Central memory CD8-positive, alpha-beta T cell (primary cell): ENCODE data around the gene KCNIP4.

Experiments used
- ATAC-seq: fragments of 150-1000 bp; cut with Tn5 transposase; replicated peaks from 2 replicates; pipeline ENCODE4 v1.10.0; 2022; ENCODE audit warnings: mild to moderate bottlenecking, moderate FRiP score, moderate number of reproducible peaks; ENCODE audit not compliant: poor library complexity, severe bottlenecking; ENCODE audit errors: extremely low read depth
- DNase-seq, 2 donors: peaks; one replicate each; pipeline ENCODE4 v3.0.0; 2021; ENCODE audit warnings: low spot score in 2 of 2
- H3K27ac Mint-ChIP-seq: one replicate; pipeline ENCODE4 v1.8.0; 2022; ENCODE audit warnings: low read depth, mild to moderate bottlenecking, moderate library complexity, mixed read lengths
- H3K27me3 Mint-ChIP-seq: one replicate; pipeline ENCODE4 v1.8.0; 2022; ENCODE audit warnings: mixed read lengths
- H3K36me3 Mint-ChIP-seq: one replicate; pipeline ENCODE4 v1.8.0; 2022; ENCODE audit warnings: mild to moderate bottlenecking, moderate library complexity, mixed read lengths; ENCODE audit not compliant: insufficient read depth
- H3K4me1 Mint-ChIP-seq: one replicate; pipeline ENCODE4 v1.8.0; 2022; ENCODE audit warnings: mixed read lengths
- H3K4me3 Mint-ChIP-seq: one replicate; pipeline ENCODE4 v1.8.0; 2022; ENCODE audit warnings: mild to moderate bottlenecking, moderate library complexity, mixed read lengths
- H3K9me3 Mint-ChIP-seq: one replicate; pipeline ENCODE4 v1.8.0; 2022; ENCODE audit warnings: mixed read lengths

KCNIP4 gene

DNA sequence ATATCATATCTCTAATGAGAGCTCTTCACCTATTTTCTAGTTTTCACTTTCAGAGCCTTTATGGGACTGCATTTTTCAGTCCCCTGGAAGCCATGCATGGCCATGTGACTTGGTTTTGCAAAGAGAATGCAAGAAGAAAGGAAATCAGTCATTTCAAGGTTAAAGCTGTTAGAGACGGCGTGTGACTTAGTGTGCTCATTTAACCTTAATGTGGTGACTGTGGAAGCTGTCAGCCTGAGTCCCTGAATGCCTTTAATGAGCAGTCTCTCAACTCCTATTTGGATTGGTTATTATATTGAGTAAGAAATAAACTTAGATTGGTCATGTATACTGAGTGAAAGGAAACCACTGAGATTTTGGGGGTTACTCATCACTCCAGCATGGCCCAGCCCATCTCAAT, 212.7 kb downstream of the KCNIP4 start:
- no peak for DNase-seq
- Mint-ChIP-seq H3K36me3 (no peaks in the 10 kb centered on the region), H3K27ac (no peak overlapping the region), H3K27me3 (no peaks in the 10 kb centered on the region), H3K9me3 (peaks cover 6% of the 10 kb centered on the region), H3K4me3 (no peak overlapping the region), H3K4me1 (no peaks in the 10 kb centered on the region)
- no peak for ATAC-seq

DNA sequence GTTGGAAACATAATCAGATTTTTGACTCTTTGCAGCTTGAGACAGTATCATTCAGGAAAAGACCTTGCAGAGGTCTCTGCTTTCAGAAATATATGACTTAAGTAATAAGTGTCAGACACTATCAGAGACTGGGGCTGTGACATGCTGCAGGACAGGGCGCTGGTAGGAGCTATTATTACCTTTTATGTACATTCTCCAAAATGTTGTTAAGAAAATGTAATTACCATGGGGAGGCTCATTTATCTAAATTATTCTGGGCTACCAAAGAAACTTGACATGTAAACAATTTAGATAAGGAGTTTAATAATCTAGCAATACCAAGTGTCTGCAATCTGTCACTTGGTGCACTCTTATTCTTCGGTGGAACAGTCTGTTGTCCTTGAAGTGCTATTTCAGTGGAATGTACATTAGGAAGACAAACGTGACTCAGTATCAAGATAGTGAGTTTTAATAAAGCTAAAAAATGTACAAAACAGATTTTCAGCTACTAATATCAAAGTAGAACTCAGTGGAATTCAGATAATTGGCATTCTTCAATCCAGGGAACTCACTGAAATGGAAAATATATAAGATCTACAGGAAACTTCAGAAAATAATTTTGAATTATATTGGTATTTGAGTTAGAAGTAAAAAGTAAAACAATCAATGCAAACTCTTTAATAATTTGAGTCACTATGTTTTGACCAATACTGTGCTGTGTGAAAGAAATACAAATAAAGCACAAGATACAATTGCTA, 214.5 kb downstream of the KCNIP4 start:
- Mint-ChIP-seq H3K9me3 (peaks cover 6% of the 10 kb centered on the region), H3K4me3 (no peak overlapping the region), H3K36me3 (no peaks in the 10 kb centered on the region), H3K27me3 (no peaks in the 10 kb centered on the region), H3K4me1 (no peaks in the 10 kb centered on the region), H3K27ac (no peak overlapping the region)
- ATAC-seq: no peak
- DNase-seq: no peak

DNA sequence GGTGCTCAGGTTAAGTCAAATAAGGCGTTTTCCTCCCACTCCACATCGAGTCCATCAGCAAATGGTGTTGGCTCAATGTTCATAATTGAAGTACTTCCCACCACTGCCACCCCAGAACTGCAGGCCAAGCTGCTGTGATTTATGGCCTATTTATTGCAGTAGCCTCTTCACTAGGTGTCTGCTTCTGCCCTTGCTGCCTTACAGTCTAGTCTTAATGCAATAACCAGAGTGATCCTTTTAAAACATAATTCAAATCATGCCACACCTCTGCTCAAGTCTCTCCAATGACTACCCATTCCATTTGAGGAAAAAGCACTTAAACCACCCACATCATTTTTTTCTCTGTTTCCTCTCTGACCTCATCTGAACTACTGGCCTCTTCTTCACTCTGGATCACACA, 220.3 kb downstream of the KCNIP4 start:
- H3K9me3 Mint-ChIP-seq: peaks cover 13% of the 10 kb centered on the region
- no peak overlapping the region for H3K27ac Mint-ChIP-seq
- ATAC-seq: no peak
- H3K27me3 Mint-ChIP-seq: no peaks in the 10 kb centered on the region
- H3K36me3 Mint-ChIP-seq: no peaks in the 10 kb centered on the region
- no peaks in the 10 kb centered on the region for H3K4me1 Mint-ChIP-seq
- DNase-seq: no peak
- no peak overlapping the region for H3K4me3 Mint-ChIP-seq

DNA sequence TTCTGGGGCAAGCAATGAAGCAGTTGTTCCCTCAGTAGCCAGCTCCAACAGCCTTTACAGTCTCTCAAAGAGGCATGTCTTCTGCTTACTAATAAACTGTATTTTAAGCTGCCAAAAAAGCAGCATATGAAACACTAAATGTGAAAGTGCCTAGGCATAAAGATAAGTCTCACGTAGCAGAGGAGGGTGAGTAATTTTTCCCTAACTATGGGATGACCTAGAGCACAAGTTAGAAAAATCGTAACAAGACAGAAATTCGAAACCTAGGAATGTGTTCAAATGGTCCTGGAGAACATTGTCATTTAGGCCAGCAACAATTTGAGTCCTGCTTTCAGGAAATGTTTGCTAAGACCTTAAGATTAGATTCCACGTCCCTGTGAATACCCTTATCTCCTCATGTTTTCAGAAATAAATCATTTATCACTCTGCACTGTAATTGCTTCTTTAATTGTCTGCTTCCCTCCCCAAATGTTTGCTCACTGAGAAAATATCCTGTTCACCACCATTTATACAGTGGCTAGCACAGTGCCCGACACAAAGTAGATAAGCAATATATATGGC, 222.2 kb downstream of the KCNIP4 start:
- peaks cover 19% of the 10 kb centered on the region for H3K9me3 Mint-ChIP-seq
- H3K27ac Mint-ChIP-seq: no peak overlapping the region
- DNase-seq: no peak
- H3K4me1 Mint-ChIP-seq: no peaks in the 10 kb centered on the region
- H3K4me3 Mint-ChIP-seq: no peak overlapping the region
- no peaks in the 10 kb centered on the region for H3K27me3 Mint-ChIP-seq
- H3K36me3 Mint-ChIP-seq: no peaks in the 10 kb centered on the region
- ATAC-seq: no peak

DNA sequence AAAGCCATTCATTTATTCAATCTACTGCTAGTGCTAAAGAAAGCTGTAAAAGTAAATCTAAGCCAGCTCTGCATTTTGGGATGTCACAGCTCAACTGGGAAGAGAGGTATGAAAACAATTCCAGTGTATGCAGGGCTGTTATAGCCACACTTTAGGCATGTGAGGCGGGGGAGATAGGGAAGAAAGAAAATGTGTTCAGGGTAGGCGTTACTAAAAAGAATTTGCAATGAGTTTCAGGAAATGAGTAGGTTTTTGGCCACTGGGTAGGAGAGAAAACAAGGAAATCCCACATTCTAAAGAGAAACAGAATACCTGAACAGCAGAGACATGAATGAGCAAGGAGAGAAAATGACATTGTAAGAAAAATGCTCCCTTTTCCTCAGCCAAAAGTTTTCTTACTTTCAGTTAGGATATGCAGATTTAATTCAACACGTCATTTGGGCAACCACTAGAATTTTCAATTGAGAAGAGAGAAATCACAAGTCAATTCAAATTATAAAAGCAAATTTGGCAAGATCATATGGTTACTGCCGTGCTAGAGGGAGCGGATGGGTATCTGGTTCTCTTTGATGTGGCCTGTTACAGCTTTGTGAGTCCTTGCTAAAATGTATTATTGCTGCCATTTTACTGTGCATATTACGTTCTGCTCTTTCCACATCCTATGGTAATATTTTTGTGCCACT, 226.3 kb downstream of the KCNIP4 start:
- Mint-ChIP-seq H3K36me3 (no peaks in the 10 kb centered on the region), H3K27me3 (no peaks in the 10 kb centered on the region), H3K4me1 (no peaks in the 10 kb centered on the region)

DNA sequence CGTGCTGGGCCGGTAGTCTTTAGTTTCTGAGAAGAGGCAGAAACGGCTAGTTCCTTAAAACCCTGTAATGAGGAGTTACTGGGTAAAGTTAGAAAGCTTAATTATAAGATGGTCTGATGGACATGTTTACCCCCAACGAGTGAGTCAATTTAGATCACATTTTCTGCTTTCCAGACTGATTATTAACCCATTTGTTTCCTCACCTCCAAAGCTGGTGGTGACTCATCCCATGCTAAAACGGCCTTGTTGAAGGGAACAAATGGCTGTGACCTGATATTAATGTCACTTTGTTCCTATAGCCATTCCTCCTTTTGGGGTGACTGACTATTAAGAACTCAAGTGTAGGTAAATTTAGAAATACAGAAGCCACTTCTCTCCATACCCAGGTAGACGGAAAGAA, 232.0 kb downstream of the KCNIP4 start:
- Mint-ChIP-seq H3K9me3 (peaks cover 23% of the 10 kb centered on the region), H3K4me1 (no peaks in the 10 kb centered on the region), H3K4me3 (no peak overlapping the region), H3K27ac (no peak overlapping the region), H3K27me3 (no peaks in the 10 kb centered on the region), H3K36me3 (no peaks in the 10 kb centered on the region)
- DNase-seq (no peak), ATAC-seq (no peak)

More for the DNA sequence above, 226.3 kb downstream of the KCNIP4 start:
- no peak overlapping the region for H3K27ac Mint-ChIP-seq
- no peak overlapping the region for H3K4me3 Mint-ChIP-seq
- DNase-seq (no peak), ATAC-seq (no peak)
- peaks cover 17% of the 10 kb centered on the region for H3K9me3 Mint-ChIP-seq

DNA sequence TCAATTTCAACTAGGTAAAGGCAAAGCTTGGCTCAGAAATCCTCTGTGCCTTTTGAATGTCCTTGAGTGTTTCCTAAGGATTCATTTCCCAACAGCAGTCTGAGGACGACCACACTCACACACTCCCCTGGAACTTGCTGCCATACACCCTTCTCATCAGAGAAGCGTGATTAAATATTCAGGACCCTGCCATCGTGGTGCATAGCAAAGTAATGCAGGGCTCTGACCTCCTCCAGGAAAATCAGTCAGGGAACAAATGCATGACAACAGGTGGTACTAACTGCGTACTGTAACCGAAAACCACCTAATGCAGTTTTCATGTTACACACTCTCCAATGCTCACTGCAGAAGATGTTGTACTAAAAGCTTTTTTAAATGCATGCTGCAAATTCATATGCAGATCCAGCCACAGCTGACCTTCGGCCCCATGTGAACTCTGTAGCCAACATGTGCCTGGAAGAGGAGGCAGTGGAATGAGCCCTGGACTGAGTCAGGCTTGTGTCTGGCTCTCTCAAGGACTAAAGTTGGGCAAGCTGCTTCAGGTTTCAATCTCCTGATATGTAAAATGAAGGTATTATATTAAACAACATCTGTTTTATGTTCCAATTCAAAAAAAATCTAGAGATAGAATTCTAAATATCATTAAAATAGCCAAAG, 238.3 kb downstream of the KCNIP4 start:
- no peak for DNase-seq
- H3K4me3 Mint-ChIP-seq: no peak overlapping the region
- no peaks in the 10 kb centered on the region for H3K4me1 Mint-ChIP-seq
- no peak for ATAC-seq
- no peak overlapping the region for H3K27ac Mint-ChIP-seq
- H3K9me3 Mint-ChIP-seq: peaks cover 17% of the 10 kb centered on the region
- H3K36me3 Mint-ChIP-seq: no peaks in the 10 kb centered on the region
- no peaks in the 10 kb centered on the region for H3K27me3 Mint-ChIP-seq

DNA sequence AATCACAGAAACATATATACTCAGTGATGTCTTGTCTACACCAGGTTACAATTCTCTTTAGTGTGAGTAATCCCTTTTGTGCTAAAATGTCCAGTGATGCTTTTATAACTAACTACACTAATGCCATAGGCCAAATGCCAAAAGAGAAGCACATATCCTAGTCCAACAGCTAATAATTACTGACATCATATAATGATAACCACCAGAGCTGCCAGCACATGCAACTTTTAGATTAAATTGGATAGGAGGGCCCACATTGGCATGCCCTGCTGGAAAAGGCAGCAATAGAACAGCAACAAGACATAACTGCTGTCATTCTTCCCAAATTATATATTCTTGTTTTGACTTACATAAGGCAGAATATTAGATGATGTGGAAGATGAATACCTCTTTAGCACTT, 238.8 kb downstream of the KCNIP4 start:
- Mint-ChIP-seq H3K27me3 (no peaks in the 10 kb centered on the region), H3K27ac (no peak overlapping the region), H3K9me3 (peaks cover 17% of the 10 kb centered on the region), H3K4me3 (no peak overlapping the region), H3K4me1 (no peaks in the 10 kb centered on the region), H3K36me3 (no peaks in the 10 kb centered on the region)
- ATAC-seq: no peak
- DNase-seq: no peak

DNA sequence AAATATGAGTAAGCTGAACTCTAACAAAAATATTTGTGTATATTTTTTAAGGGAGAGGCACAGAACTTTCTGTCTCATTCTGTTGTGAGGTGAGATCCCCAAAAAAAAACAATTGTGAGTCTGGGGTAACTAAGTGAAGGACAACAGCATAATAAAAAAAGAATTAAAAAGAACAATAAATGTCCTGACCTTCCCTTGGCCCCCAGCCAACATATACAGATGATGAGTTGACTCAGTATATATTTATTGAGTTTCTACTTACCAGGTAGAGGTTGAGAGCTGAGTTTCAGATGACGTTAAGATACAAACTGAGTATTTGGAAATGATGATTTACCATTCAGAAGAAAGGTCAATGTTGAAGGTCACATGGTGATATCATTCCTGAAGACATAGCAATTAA, 239.5 kb downstream of the KCNIP4 start:
- no peak for ATAC-seq
- Mint-ChIP-seq H3K9me3 (peaks cover 13% of the 10 kb centered on the region), H3K27me3 (no peaks in the 10 kb centered on the region), H3K4me3 (no peak overlapping the region), H3K36me3 (no peaks in the 10 kb centered on the region), H3K27ac (no peak overlapping the region), H3K4me1 (no peaks in the 10 kb centered on the region)
- no peak for DNase-seq

DNA sequence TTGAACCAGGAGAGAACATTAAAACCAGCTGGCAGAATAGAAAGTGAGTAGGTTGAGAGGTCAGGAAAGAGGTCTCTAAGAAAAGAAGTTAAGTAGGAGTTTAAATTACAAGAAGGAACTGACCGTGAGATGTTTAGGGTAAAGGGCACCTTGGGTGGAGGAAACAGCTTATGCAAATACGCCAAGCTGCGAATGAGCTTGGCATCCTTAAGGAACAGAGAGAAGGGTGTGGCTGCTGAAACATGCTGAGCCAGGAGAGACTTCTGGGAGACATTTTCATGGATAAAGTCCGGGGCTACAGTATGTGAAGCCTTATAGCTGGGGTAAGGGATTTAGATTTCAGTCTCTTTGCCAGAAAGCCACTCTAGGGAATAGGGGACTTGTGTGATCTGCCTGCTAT, 249.1 kb downstream of the KCNIP4 start:
- H3K36me3 Mint-ChIP-seq: peaks cover 1% of the 10 kb centered on the region
- no peaks in the 10 kb centered on the region for H3K4me1 Mint-ChIP-seq
- no peaks in the 10 kb centered on the region for H3K27me3 Mint-ChIP-seq
- ATAC-seq: no peak
- no peak overlapping the region for H3K27ac Mint-ChIP-seq
- peaks cover 6% of the 10 kb centered on the region for H3K9me3 Mint-ChIP-seq
- no peak overlapping the region for H3K4me3 Mint-ChIP-seq
- no peak for DNase-seq

DNA sequence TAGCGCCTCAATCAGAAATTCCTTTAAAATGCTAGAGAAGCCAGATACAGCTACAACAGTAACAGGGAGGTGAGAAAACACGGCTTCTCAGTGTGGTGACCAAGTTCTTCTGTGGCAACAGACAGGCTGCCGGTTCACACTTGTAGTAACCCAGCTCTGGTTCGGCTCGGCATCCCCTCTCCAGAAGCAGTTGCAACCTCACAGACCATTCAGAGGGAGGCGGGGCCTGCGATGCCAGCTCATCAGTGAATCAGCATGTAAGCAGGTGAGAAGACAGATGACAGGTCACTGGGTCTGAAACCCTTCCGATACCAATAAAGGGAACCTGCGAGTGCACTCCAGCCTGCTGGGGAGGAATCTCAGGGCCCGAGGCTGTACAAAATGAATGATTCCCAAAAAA, 251.0 kb downstream of the KCNIP4 start:
- H3K27ac Mint-ChIP-seq: no peak overlapping the region
- DNase-seq: no peak
- no peak for ATAC-seq
- H3K9me3 Mint-ChIP-seq: peaks cover 6% of the 10 kb centered on the region
- H3K36me3 Mint-ChIP-seq: no peaks in the 10 kb centered on the region
- no peak overlapping the region for H3K4me3 Mint-ChIP-seq
- no peaks in the 10 kb centered on the region for H3K27me3 Mint-ChIP-seq
- H3K4me1 Mint-ChIP-seq: no peaks in the 10 kb centered on the region

DNA sequence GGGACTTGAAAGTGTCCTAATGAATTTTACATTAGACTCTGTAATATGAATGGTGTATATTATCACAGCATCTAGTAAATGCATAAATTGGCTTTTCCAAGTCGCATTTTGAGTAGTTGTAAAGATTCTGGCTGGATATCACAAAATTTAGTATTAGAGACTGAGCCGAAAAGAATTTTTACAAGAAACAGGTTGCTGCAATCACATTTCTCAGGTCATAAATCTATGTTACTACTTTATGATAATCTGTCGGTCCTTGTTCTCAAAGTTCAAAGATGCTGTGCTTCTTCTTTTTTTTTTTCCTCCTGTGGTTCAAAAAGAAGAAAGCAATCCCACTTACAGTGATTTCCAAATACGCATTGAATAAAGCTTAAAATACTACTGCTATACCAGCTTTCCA, 253.4 kb downstream of the KCNIP4 start:
- no peak overlapping the region for H3K27ac Mint-ChIP-seq
- H3K4me1 Mint-ChIP-seq: no peaks in the 10 kb centered on the region
- DNase-seq (no peak), ATAC-seq (no peak)
- no peaks in the 10 kb centered on the region for H3K9me3 Mint-ChIP-seq
- H3K4me3 Mint-ChIP-seq: no peak overlapping the region
- H3K36me3 Mint-ChIP-seq: no peaks in the 10 kb centered on the region
- no peaks in the 10 kb centered on the region for H3K27me3 Mint-ChIP-seq

DNA sequence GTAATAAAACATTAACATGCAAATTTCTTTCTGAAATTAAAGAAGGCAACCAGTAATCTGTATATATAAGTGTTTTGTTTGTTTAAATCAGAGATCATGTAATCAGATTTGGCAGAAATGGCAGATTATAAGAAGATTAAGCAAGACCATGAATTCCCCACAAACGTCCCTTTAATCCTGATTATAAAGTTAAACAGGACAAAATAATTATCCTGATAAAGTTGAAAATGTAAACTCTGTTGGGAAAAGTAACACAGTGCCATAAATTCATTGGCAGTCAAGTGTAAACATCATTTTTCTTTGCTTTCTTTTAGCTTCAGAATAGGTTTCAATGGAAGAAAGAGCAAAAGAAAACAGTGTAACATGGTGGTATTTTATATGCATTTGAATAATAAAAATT, 256.3 kb downstream of the KCNIP4 start:
- no peak for ATAC-seq
- no peak for DNase-seq
- H3K4me3 Mint-ChIP-seq: no peak overlapping the region
- no peaks in the 10 kb centered on the region for H3K27me3 Mint-ChIP-seq
- H3K4me1 Mint-ChIP-seq: no peaks in the 10 kb centered on the region
- no peak overlapping the region for H3K27ac Mint-ChIP-seq
- no peaks in the 10 kb centered on the region for H3K36me3 Mint-ChIP-seq
- peaks cover 5% of the 10 kb centered on the region for H3K9me3 Mint-ChIP-seq
